GOT3 (cell line): Measurements from ENCODE around the gene BCAS4.

ENCODE experiments used
- DNase-seq: peaks from one replicate; lab custom pipeline; 2025; ENCODE audit warnings: mixed read lengths; lab: John Stamatoyannopoulos, UW

Gene BCAS4

GRCh38 chr20:50823319-50823718 is 28.5 kb downstream of the BCAS4 start:
- no peak for DNase-seq

GRCh38 chr20:50824137-50824536 is 29.3 kb downstream of the BCAS4 start:
- DNase-seq: peak; percentile 31

GRCh38 chr20:50826121-50826520 is 31.3 kb downstream of the BCAS4 start:
- no peak for DNase-seq

GRCh38 chr20:50828363-50829136 is 33.7 kb downstream of the BCAS4 start:
- DNase-seq: no peak

GRCh38 chr20:50831622-50832021 is 36.8 kb downstream of the BCAS4 start:
- no peak for DNase-seq

- DNase-seq: no peak
Observed at GRCh38 chr20:50834599-50835005, 39.7 kb downstream of the BCAS4 start.

- DNase-seq: no peak
Observed at GRCh38 chr20:50837532-50838321, 42.9 kb downstream of the BCAS4 start.

GRCh38 chr20:50838322-50838625 is 43.4 kb downstream of the BCAS4 start:
- no peak for DNase-seq

- DNase-seq: no peak
Observed at GRCh38 chr20:50838707-50839385, 44.0 kb downstream of the BCAS4 start.

- DNase-seq: no peak
Observed at GRCh38 chr20:50842821-50843220, 48.0 kb downstream of the BCAS4 start.

GRCh38 chr20:50843331-50844276 is 48.7 kb downstream of the BCAS4 start:
- no peak for DNase-seq

- no peak for DNase-seq
Observed at GRCh38 chr20:50844430-50845100, 49.7 kb downstream of the BCAS4 start.

- no peak for DNase-seq
Observed at GRCh38 chr20:50845566-50846215, 50.8 kb downstream of the BCAS4 start.

- no peak for DNase-seq
Observed at GRCh38 chr20:50848341-50848808, 53.5 kb downstream of the BCAS4 start.

- no peak for DNase-seq
Observed at GRCh38 chr20:50848846-50849673, 54.2 kb downstream of the BCAS4 start.

GRCh38 chr20:50850721-50851286 is 55.9 kb downstream of the BCAS4 start:
- no peak for DNase-seq

- no peak for DNase-seq
Observed at GRCh38 chr20:50852085-50852484, 57.2 kb downstream of the BCAS4 start.

GRCh38 chr20:50854506-50855249 is 59.8 kb downstream of the BCAS4 start:
- no peak for DNase-seq
